Fibroblast of lung (primary cell): ENCODE results near the gene TRIL. TPM values are rescaled to one million over a fixed set of nuclear protein-coding genes. Genes with fewer than 3 reads are reported as not detected.

Source experiments
- DNase-seq, 2 donors: peaks; one replicate each; pipeline versions ENCODE4 v3.0.0 to v3.0.0-alpha.2; 2010; ENCODE audit warnings: low read depth in 2 of 2
- H2AFZ ChIP-seq: 2 replicates; pipeline ENCODE4 v1.5.1; 2012; ENCODE audit warnings: low read length, control low read depth, inconsistent platforms
- H3K27ac ChIP-seq: 2 replicates; pipeline ENCODE4 v1.5.1; 2011; ENCODE audit warnings: low read length, control low read depth; ENCODE audit not compliant: insufficient read depth
- H3K27me3 ChIP-seq: 2 replicates; pipeline ENCODE4 v1.5.1; 2011; ENCODE audit warnings: mild to moderate bottlenecking, low read length; ENCODE audit not compliant: control insufficient read depth, insufficient read depth
- H3K36me3 ChIP-seq: 2 replicates; pipeline ENCODE4 v1.5.1; 2011; ENCODE audit warnings: low read length; ENCODE audit not compliant: control insufficient read depth, insufficient read depth
- H3K4me1 ChIP-seq: 2 replicates; pipeline ENCODE4 v1.5.1; 2011; ENCODE audit warnings: low read length; ENCODE audit not compliant: control insufficient read depth, insufficient read depth; ENCODE audit errors: extremely low read depth
- H3K4me2 ChIP-seq: 2 replicates; pipeline ENCODE4 v1.5.1; 2011; ENCODE audit warnings: low read length, control low read depth; ENCODE audit not compliant: insufficient read depth; ENCODE audit errors: extremely low read depth
- H3K4me3 ChIP-seq, 4 experiments: fragments of 200-600 bp in 1 of 4; sonication (generic) in 1 of 4; replicated peaks in 1 of 4; 2 replicates each; pipeline ENCODE4 v1.5.1; 2011 to 2016; ENCODE audit warnings: low read length in 4 of 4, low read depth in 3 of 4, mild to moderate bottlenecking in 3 of 4, control low read depth in 2 of 4, inconsistent platforms in 1 of 4, mixed read lengths in 1 of 4; ENCODE audit not compliant: insufficient read depth in 1 of 4; ENCODE audit errors: control extremely low read depth in 1 of 4
- H3K79me2 ChIP-seq: 2 replicates; pipeline ENCODE4 v1.5.1; 2012; ENCODE audit warnings: mild to moderate bottlenecking, low read length, inconsistent platforms; ENCODE audit not compliant: control insufficient read depth, insufficient read depth
- H3K9ac ChIP-seq: 2 replicates; pipeline ENCODE4 v1.5.1; 2011; ENCODE audit warnings: mild to moderate bottlenecking, low read length, control low read depth; ENCODE audit not compliant: insufficient read depth
- H3K9me3 ChIP-seq: 2 replicates; pipeline ENCODE4 v1.5.1; 2012; ENCODE audit warnings: low read depth, low read length; ENCODE audit not compliant: control insufficient read depth, insufficient read depth
- H4K20me1 ChIP-seq: 2 replicates; pipeline ENCODE4 v1.5.1; 2011; ENCODE audit warnings: low read length; ENCODE audit not compliant: control insufficient read depth, insufficient read depth; ENCODE audit errors: extremely low read depth
- EZH2 ChIP-seq: IDR thresholded peaks from 2 replicates; pipeline ENCODE4 v1.5.1; 2012; ENCODE audit warnings: low read length, control low read depth, mild to moderate bottlenecking; ENCODE audit errors: missing control alignments
- polyA minus RNA-seq: library from RNA; depleted of rRNA, polyadenylated mRNA; stranded (reverse); fragments of >200 nt; gene quantifications from 2 replicates; pipeline ENCODE4 v1.2.3, GENCODE V29; 2011; ENCODE audit warnings: low replicate concordance
- polyA plus RNA-seq, 2 donors: library from polyadenylated mRNA; depleted of rRNA in 1 of 2; stranded (reverse) in 1 of 2; unstranded in 1 of 2; fragments of >200 nt; gene quantifications; 2 replicates each; pipeline ENCODE4 v1.2.1, GENCODE V29; 2011 to 2012; ENCODE audit warnings: missing spikeins in 1 of 2
- total RNA-seq: library from RNA; depleted of rRNA; stranded (reverse); fragments of >200 nt; gene quantifications from 2 replicates; pipeline ENCODE4 v1.2.1, GENCODE V29; 2014
- TF ChIP-seq, protein P1 (sequence below), 2 donors: IDR thresholded peaks in 1 of 2; conservative IDR thresholded peaks in 1 of 2; 1 replicate in 1 of 2; 2 replicates in 1 of 2; pipeline ENCODE4 v1.5.1; 2011 to 2012; ENCODE audit warnings: low read length in 2 of 2, control low read depth in 1 of 2, inconsistent platforms in 1 of 2, low read depth in 1 of 2, mild to moderate bottlenecking in 1 of 2

The TRIL gene, protein sequence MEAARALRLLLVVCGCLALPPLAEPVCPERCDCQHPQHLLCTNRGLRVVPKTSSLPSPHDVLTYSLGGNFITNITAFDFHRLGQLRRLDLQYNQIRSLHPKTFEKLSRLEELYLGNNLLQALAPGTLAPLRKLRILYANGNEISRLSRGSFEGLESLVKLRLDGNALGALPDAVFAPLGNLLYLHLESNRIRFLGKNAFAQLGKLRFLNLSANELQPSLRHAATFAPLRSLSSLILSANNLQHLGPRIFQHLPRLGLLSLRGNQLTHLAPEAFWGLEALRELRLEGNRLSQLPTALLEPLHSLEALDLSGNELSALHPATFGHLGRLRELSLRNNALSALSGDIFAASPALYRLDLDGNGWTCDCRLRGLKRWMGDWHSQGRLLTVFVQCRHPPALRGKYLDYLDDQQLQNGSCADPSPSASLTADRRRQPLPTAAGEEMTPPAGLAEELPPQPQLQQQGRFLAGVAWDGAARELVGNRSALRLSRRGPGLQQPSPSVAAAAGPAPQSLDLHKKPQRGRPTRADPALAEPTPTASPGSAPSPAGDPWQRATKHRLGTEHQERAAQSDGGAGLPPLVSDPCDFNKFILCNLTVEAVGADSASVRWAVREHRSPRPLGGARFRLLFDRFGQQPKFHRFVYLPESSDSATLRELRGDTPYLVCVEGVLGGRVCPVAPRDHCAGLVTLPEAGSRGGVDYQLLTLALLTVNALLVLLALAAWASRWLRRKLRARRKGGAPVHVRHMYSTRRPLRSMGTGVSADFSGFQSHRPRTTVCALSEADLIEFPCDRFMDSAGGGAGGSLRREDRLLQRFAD
- total RNA-seq (0.17 and 0.77 TPM in 2 replicates), polyA plus RNA-seq (0.10 and 0.14 TPM in 2 replicates), polyA minus RNA-seq (0.07 TPM in 1 of 2 replicates, not detected in the other)
- polyA plus RNA-seq (2012) = 0.15 and 0.23 TPM in 2 replicates

DNA sequence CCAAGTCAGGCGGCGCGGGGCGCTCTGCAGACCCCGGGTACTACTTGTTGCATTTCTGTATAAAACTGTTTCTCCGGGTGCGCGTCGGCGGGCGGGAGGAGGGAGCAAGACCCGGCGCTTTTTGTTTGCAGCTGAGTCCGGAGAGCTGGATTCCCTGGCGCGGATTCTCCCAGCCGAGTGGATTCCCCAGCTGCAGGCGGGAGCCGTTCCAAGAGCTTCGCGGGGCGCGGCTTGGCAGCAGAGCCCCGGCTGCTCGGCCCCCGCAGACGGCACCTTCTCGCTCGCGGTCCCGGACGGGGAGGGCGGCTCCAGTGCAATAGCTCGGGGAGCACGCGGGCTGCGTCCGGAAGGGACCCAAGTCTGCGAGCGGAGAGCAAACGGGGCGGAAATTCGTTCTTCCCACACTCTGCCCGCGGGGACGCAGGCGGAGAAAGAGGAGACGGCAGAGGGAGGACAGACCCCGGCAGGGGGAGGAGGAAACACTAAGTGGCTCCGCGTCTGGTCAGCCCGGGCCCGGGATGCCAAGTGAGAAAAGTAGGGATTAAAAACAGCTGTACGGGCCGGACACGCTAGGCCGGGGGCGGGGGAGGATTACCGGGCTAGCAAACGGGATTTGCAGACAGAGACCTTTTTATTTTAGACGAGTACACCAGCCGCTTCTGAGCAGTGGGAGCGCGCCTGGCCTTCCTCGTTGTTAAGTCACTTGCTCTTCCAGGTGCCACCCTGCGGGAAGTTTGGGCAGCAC, at the start of gene TRIL:
TRIL (minus strand) TSS at position 96 of the 745 bp plus-strand sequence. CDS start 284 bp downstream, outside the sequence.
- peak; percentile 77 to 86 for DNase-seq
- peak within 1 kb of the TSS; percentile 54 for H3K4me2 ChIP-seq
- TF ChIP-seq, protein P1, sequence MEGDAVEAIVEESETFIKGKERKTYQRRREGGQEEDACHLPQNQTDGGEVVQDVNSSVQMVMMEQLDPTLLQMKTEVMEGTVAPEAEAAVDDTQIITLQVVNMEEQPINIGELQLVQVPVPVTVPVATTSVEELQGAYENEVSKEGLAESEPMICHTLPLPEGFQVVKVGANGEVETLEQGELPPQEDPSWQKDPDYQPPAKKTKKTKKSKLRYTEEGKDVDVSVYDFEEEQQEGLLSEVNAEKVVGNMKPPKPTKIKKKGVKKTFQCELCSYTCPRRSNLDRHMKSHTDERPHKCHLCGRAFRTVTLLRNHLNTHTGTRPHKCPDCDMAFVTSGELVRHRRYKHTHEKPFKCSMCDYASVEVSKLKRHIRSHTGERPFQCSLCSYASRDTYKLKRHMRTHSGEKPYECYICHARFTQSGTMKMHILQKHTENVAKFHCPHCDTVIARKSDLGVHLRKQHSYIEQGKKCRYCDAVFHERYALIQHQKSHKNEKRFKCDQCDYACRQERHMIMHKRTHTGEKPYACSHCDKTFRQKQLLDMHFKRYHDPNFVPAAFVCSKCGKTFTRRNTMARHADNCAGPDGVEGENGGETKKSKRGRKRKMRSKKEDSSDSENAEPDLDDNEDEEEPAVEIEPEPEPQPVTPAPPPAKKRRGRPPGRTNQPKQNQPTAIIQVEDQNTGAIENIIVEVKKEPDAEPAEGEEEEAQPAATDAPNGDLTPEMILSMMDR (conservative IDR thresholded peaks at IDR 0.05 in 1 of 2, IDR thresholded peaks at IDR 0.05 in 1 of 2; ENCODE audit: low read depth in 1 of 2, low read length in 2 of 2) = no peak
- TF ChIP-seq EZH2 = no peak
- H3K79me2 ChIP-seq = no peaks in the 10 kb centered on the region
- peak within 1 kb of the TSS; percentile 16 for H3K9ac ChIP-seq
- peaks cover 2% of the 10 kb centered on the region for H4K20me1 ChIP-seq
- peak within 1 kb of the TSS; percentile 13 for H2AFZ ChIP-seq
- H3K9me3 ChIP-seq = no peaks in the 10 kb centered on the region
- H3K36me3 ChIP-seq = no peaks in the 10 kb centered on the region
- no peak within 1 kb of the TSS for H3K27ac ChIP-seq
- peaks cover 40% of the 10 kb centered on the region for H3K27me3 ChIP-seq
- peak within 1 kb of the TSS; percentile 26 to 58 (median 43) for H3K4me3 ChIP-seq
- H3K4me1 ChIP-seq = peaks cover 5% of the 10 kb centered on the region

DNA sequence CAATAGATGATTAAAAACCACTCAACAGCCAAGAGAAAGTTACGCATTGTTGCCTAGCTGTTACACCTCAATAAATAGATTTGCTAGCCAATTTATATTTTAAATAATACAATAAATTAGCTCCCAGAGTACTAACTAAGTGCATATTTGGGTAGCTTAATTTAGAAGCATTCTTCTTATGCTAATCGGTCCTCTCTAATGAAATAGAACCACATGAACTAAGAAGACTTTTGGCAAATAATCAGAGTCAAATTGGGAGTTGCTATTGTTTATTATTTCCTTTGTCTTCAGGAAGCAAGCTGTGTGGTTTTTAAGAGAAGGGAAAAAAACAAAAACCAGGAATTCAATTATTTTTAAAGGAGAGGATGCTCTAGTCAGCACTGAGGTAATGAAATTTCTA, 49.0 kb upstream of the TRIL start:
- H3K9me3 ChIP-seq = no peaks in the 10 kb centered on the region
- no peaks in the 10 kb centered on the region for H3K4me1 ChIP-seq
- no peak overlapping the region for H3K4me3 ChIP-seq
- H4K20me1 ChIP-seq = no peaks in the 10 kb centered on the region
- H3K27ac ChIP-seq = no peak overlapping the region
- H3K27me3 ChIP-seq = peaks cover 2% of the 10 kb centered on the region
- H3K9ac ChIP-seq = no peak overlapping the region
- H2AFZ ChIP-seq = no peak overlapping the region
- H3K79me2 ChIP-seq = no peaks in the 10 kb centered on the region
- DNase-seq = no peak
- H3K36me3 ChIP-seq = no peaks in the 10 kb centered on the region
- TF ChIP-seq, protein P1 (conservative IDR thresholded peaks at IDR 0.05 in 1 of 2, IDR thresholded peaks at IDR 0.05 in 1 of 2; ENCODE audit: low read depth in 1 of 2, low read length in 2 of 2) = no peak
- TF ChIP-seq EZH2 = no peak
- H3K4me2 ChIP-seq = no peak overlapping the region
